Measurements from ENCODE around the gene CCL7.
"Not testable (repeated sequence)": the region's sequence is repeated elsewhere in the genome, so short reads cannot be mapped to it uniquely, and the experiment has no call there.

CCL7 gene

GRCh38 chr17:34269969-34270368 is at the start of gene CCL7:
CCL7 (plus strand) TSS chr17:34270221; CDS start chr17:34270291, 70 bp downstream.
- no peak for DNase-seq (ENCODE audit: low read depth)

- no peak for DNase-seq (ENCODE audit: low read depth)
Observed at GRCh38 chr17:34220752-34221395, 49.1 kb upstream of the CCL7 start.

- DNase-seq (ENCODE audit: low read depth): no peak
Observed at GRCh38 chr17:34221411-34221810, 48.6 kb upstream of the CCL7 start.

- DNase-seq (ENCODE audit: low read depth): no peak
Observed at GRCh38 chr17:34222722-34223497, 47.1 kb upstream of the CCL7 start.

- no peak for DNase-seq (ENCODE audit: low read depth)
Observed at GRCh38 chr17:34225046-34225445, 45.0 kb upstream of the CCL7 start.

GRCh38 chr17:34226011-34226743 is 43.8 kb upstream of the CCL7 start:
- no peak for DNase-seq (ENCODE audit: low read depth)

- DNase-seq (ENCODE audit: low read depth): no peak
Observed at GRCh38 chr17:34226744-34227034, 43.3 kb upstream of the CCL7 start.

- DNase-seq (ENCODE audit: low read depth): not testable (repeated sequence)
Observed at GRCh38 chr17:34227293-34227692, 42.7 kb upstream of the CCL7 start.

- no peak for DNase-seq (ENCODE audit: low read depth)
Observed at GRCh38 chr17:34227707-34228106, 42.3 kb upstream of the CCL7 start.

GRCh38 chr17:34228781-34229180 is 41.2 kb upstream of the CCL7 start:
- DNase-seq (ENCODE audit: low read depth): no peak

GRCh38 chr17:34230342-34230741 is 39.7 kb upstream of the CCL7 start:
- DNase-seq (ENCODE audit: low read depth): no peak

GRCh38 chr17:34234616-34235015 is 35.4 kb upstream of the CCL7 start:
- DNase-seq (ENCODE audit: low read depth): no peak

- DNase-seq (ENCODE audit: low read depth): no peak
Observed at GRCh38 chr17:34235389-34236028, 34.5 kb upstream of the CCL7 start.

GRCh38 chr17:34236281-34236892 is 33.6 kb upstream of the CCL7 start:
- no peak for DNase-seq (ENCODE audit: low read depth)

GRCh38 chr17:34237458-34237857 is 32.6 kb upstream of the CCL7 start:
- no peak for DNase-seq (ENCODE audit: low read depth)

GRCh38 chr17:34241062-34241461 is 29.0 kb upstream of the CCL7 start:
- no peak for DNase-seq (ENCODE audit: low read depth)

- DNase-seq (ENCODE audit: low read depth): no peak
Observed at GRCh38 chr17:34242587-34243363, 27.2 kb upstream of the CCL7 start.

- DNase-seq (ENCODE audit: low read depth): no peak
Observed at GRCh38 chr17:34243364-34244320, 26.4 kb upstream of the CCL7 start.

GRCh38 chr17:34245351-34245905 is 24.6 kb upstream of the CCL7 start:
- DNase-seq (ENCODE audit: low read depth): no peak

- DNase-seq (ENCODE audit: low read depth): no peak
Observed at GRCh38 chr17:34246446-34246845, 23.6 kb upstream of the CCL7 start.
